ENCODE data around the gene BABAM2.

BABAM2 gene

GRCh38 chr2:28352104-28352503 lies 461.6 kb downstream of the BABAM2 start:
- no peak for DNase-seq (ENCODE audit: low read depth in 1 of 2, low spot score in 1 of 2)

GRCh38 chr2:28352610-28353195 lies 462.2 kb downstream of the BABAM2 start:
- no peak for DNase-seq (ENCODE audit: low read depth in 1 of 2, low spot score in 1 of 2)

GRCh38 chr2:28354920-28355520 lies 464.5 kb downstream of the BABAM2 start:
- DNase-seq (ENCODE audit: low read depth in 1 of 2, low spot score in 1 of 2), result no peak

- DNase-seq (ENCODE audit: low read depth in 1 of 2, low spot score in 1 of 2), result no peak
Measured at GRCh38 chr2:28355521-28356094, 465.1 kb downstream of the BABAM2 start.

GRCh38 chr2:28356095-28356911 lies 465.8 kb downstream of the BABAM2 start:
- DNase-seq (ENCODE audit: low read depth in 1 of 2, low spot score in 1 of 2), result no peak

GRCh38 chr2:28357055-28357454 lies 466.5 kb downstream of the BABAM2 start:
- DNase-seq (ENCODE audit: low read depth in 1 of 2, low spot score in 1 of 2), result no peak

- no peak for DNase-seq (ENCODE audit: low read depth in 1 of 2, low spot score in 1 of 2)
Measured at GRCh38 chr2:28357948-28358667, 467.6 kb downstream of the BABAM2 start.

GRCh38 chr2:28358668-28359201 lies 468.2 kb downstream of the BABAM2 start:
- DNase-seq (ENCODE audit: low read depth in 1 of 2, low spot score in 1 of 2), result no peak

- DNase-seq (ENCODE audit: low read depth in 1 of 2, low spot score in 1 of 2), result peak; percentile 55 to 70
Measured at GRCh38 chr2:28359222-28360057, 468.9 kb downstream of the BABAM2 start.

GRCh38 chr2:28360058-28360717 lies 469.7 kb downstream of the BABAM2 start:
- no peak for DNase-seq (ENCODE audit: low read depth in 1 of 2, low spot score in 1 of 2)

GRCh38 chr2:28360718-28361293 lies 470.3 kb downstream of the BABAM2 start:
- no peak for DNase-seq (ENCODE audit: low read depth in 1 of 2, low spot score in 1 of 2)

- no peak for DNase-seq (ENCODE audit: low read depth in 1 of 2, low spot score in 1 of 2)
Measured at GRCh38 chr2:28361991-28362710, 471.6 kb downstream of the BABAM2 start.

- no peak for DNase-seq (ENCODE audit: low read depth in 1 of 2, low spot score in 1 of 2)
Measured at GRCh38 chr2:28362991-28363521, 472.5 kb downstream of the BABAM2 start.

- DNase-seq (ENCODE audit: low read depth in 1 of 2, low spot score in 1 of 2), result no peak
Measured at GRCh38 chr2:28363686-28364280, 473.3 kb downstream of the BABAM2 start.

GRCh38 chr2:28364610-28365009 lies 474.1 kb downstream of the BABAM2 start:
- DNase-seq (ENCODE audit: low read depth in 1 of 2, low spot score in 1 of 2), result no peak

- DNase-seq (ENCODE audit: low read depth in 1 of 2, low spot score in 1 of 2), result no peak
Measured at GRCh38 chr2:28365158-28365557, 474.6 kb downstream of the BABAM2 start.

- DNase-seq (ENCODE audit: low read depth in 1 of 2, low spot score in 1 of 2), result no peak
Measured at GRCh38 chr2:28366149-28366495, 475.6 kb downstream of the BABAM2 start.
